K562 (cell line): ENCODE data around the gene NT5E. TPM values are rescaled to one million over a fixed set of nuclear protein-coding genes. Genes with fewer than 3 reads are reported as not detected.

ENCODE experiments used
- ATAC-seq: fragments of 200-7000 bp; cut with Tn5 transposase; 3 replicates; pipeline ENCODE4 v1.9.1; 2020; ENCODE audit warnings: moderate library complexity
- BruUV-seq: library from RNA; stranded (reverse); fragments of 400-500 nt; replicated peaks from 2 replicates; lab custom pipeline; 2021; lab: Mats Ljungman, UMichigan
- CTCF ChIA-PET: fragments of 300-600 bp; formaldehyde crosslinking; extraction: SDS; loops from one replicate; lab custom pipeline; 2021; ENCODE audit warnings: low intra/inter-chr PET ratio; lab: Yijun Ruan, JAX
- POLR2A ChIA-PET: fragments of 300-600, 350-650 bp; sonication (Branson Sonifier 250); formaldehyde crosslinking; extraction: SDS; loops from one replicate; lab custom pipeline; 2021; ENCODE audit warnings: antibody characterized with exemption, inconsistent platforms; lab: Yijun Ruan, JAX
- DNase-seq, 4 experiments: peaks; one replicate each; pipeline versions ENCODE4 v3.0.0 to v3.0.0-alpha.2; 2011 to 2018; ENCODE audit warnings: low spot score in 3 of 4, mixed read lengths in 3 of 4; ENCODE audit errors: extremely low read depth in 1 of 4
- FAIRE-seq: peaks from 2 replicates; lab custom pipeline; 2011; peaks lifted over from hg19 to GRCh38; lab: Jason Lieb, UNC
- H2AFZ ChIP-seq: 2 replicates; pipeline ENCODE4 v1.6.0; 2011; ENCODE audit warnings: low read depth, low read length, control low read depth, inconsistent platforms
- H3K27ac ChIP-seq: fragments of 200-600 bp; 3 replicates; pipeline ENCODE4 v1.8.0; 2011; ENCODE audit warnings: low read depth, mild to moderate bottlenecking, control low read depth, inconsistent platforms, low read length, moderate library complexity, mixed read lengths; ENCODE audit errors: extremely low read depth
- H3K27me3 ChIP-seq, 2 experiments: fragments of 300-600 bp in 1 of 2; 2 replicates in 1 of 2; 3 replicates in 1 of 2; pipeline versions ENCODE4 v1.6.0 to v1.8.0; 2011; ENCODE audit warnings: inconsistent platforms in 2 of 2, low read length in 2 of 2, mild to moderate bottlenecking in 1 of 2, mixed read lengths in 1 of 2, moderate library complexity in 1 of 2; ENCODE audit not compliant: control insufficient read depth in 2 of 2, insufficient read depth in 2 of 2
- H3K36me3 ChIP-seq: fragments of 300-600 bp; 3 replicates; pipeline ENCODE4 v1.8.0; 2011; ENCODE audit warnings: mild to moderate bottlenecking, low read length, inconsistent platforms; ENCODE audit not compliant: control insufficient read depth, insufficient read depth
- H3K4me1 ChIP-seq, 2 experiments: fragments of 200-600 bp in 1 of 2; replicated peaks in 1 of 2; 2 replicates in 1 of 2; 3 replicates in 1 of 2; pipeline versions ENCODE4 v1.5.1 to v1.8.0; 2011; ENCODE audit warnings: inconsistent platforms in 2 of 2, low read length in 2 of 2, mild to moderate bottlenecking in 1 of 2, mixed read lengths in 1 of 2, moderate library complexity in 1 of 2; ENCODE audit not compliant: control insufficient read depth in 2 of 2, insufficient read depth in 2 of 2
- H3K4me2 ChIP-seq: 2 replicates; pipeline ENCODE4 v1.6.1; 2011; ENCODE audit warnings: low read length, control low read depth, inconsistent platforms, mixed read lengths; ENCODE audit not compliant: insufficient read depth
- H3K4me3 ChIP-seq: fragments of 200-600 bp; sonication (generic), shearing (Covaris generic); 2 replicates; pipeline ENCODE4 v1.5.1; 2016; ENCODE audit warnings: control low read depth, inconsistent platforms
- H3K79me2 ChIP-seq: fragments of 200-600 bp; 3 replicates; pipeline ENCODE4 v1.8.0; 2011; ENCODE audit warnings: low read length, inconsistent platforms; ENCODE audit not compliant: control insufficient read depth, insufficient read depth
- H3K9ac ChIP-seq, 2 experiments: 2 replicates each; pipeline versions ENCODE4 v1.6.0 to v1.6.1; 2011; ENCODE audit warnings: low read depth in 2 of 2, low read length in 2 of 2, control low read depth in 1 of 2, inconsistent platforms in 1 of 2, mild to moderate bottlenecking in 1 of 2, mixed read lengths in 1 of 2; ENCODE audit not compliant: insufficient read depth in 1 of 2
- H3K9me1 ChIP-seq: one replicate; pipeline ENCODE4 v1.6.0; 2011; ENCODE audit warnings: inconsistent platforms, mild to moderate bottlenecking, low read length, moderate library complexity; ENCODE audit not compliant: control insufficient read depth, insufficient read depth
- H3K9me3 ChIP-seq: replicated peaks from 2 replicates; pipeline ENCODE4 v1.5.1; 2011; ENCODE audit warnings: low read depth, low read length, inconsistent platforms; ENCODE audit not compliant: control insufficient read depth, insufficient read depth
- H4K20me1 ChIP-seq: replicated peaks from 2 replicates; pipeline ENCODE4 v1.6.1; 2011; ENCODE audit warnings: low read length, inconsistent platforms, mixed read lengths; ENCODE audit not compliant: control insufficient read depth, insufficient read depth
- BDP1 ChIP-seq: IDR thresholded peaks from 3 replicates; pipeline ENCODE4 v1.6.1; 2011; ENCODE audit not compliant: insufficient read length, insufficient read depth
- FOXJ2 ChIP-seq: fragments of 200-800 bp; sonication (Bioruptor generic); IDR thresholded peaks from 2 replicates; pipeline ENCODE4 v1.6.1; 2016; ENCODE audit warnings: missing genetic modification characterization, missing compliant biosample characterization
- MIER1 ChIP-seq: fragments of 450-650 bp; IDR thresholded peaks from 2 replicates; pipeline ENCODE4 v1.6.1; 2016; ENCODE audit warnings: antibody characterized with exemption, mild to moderate bottlenecking, low read depth
- PPARD ChIP-seq: fragments of 250-450 bp; sonication (Bioruptor Pico); IDR thresholded peaks from 2 replicates; pipeline ENCODE4 v1.8.0; 2022; ENCODE audit warnings: inconsistent platforms, mild to moderate bottlenecking, moderate library complexity
- PRMT5 ChIP-seq: sonication (generic); formaldehyde crosslinking; IDR thresholded peaks from 2 replicates; pipeline ENCODE4 v1.5.0; 2020; ENCODE audit warnings: missing genetic modification reagents
- SAP30 ChIP-seq: fragments of 200-600 bp; sonication (generic); IDR thresholded peaks from 2 replicates; pipeline ENCODE4 v1.6.1; 2012; ENCODE audit warnings: borderline replicate concordance, low read depth, mild to moderate bottlenecking, moderate library complexity, low read length, control low read depth, inconsistent platforms; ENCODE audit not compliant: insufficient read depth, poor library complexity, severe bottlenecking
- ZNF639 ChIP-seq, 2 experiments: fragments of 200-800 bp in 1 of 2; sonication (Bioruptor generic) in 1 of 2; sonication (generic) in 1 of 2; formaldehyde crosslinking in 1 of 2; IDR thresholded peaks in 1 of 2; conservative IDR thresholded peaks in 1 of 2; 2 replicates each; pipeline versions ENCODE4 v1.5.0 to v1.6.1; 2016 to 2020; ENCODE audit warnings: missing compliant biosample characterization in 1 of 2, missing genetic modification characterization in 1 of 2, missing genetic modification reagents in 1 of 2
- WGBS: fragments of 100-300 bp; shearing (Covaris generic); methylation state at CpG from one replicate; pipeline ENCODE4 v1.1.6; 2016; ENCODE audit warnings: low coverage, mixed read lengths; ENCODE audit not compliant: insufficient coverage; ENCODE audit errors: missing lambda C conversion rate; 5-methylcytosine and 5-hydroxymethylcytosine counted together
- in situ Hi-C: fragments of 300-500 bp; cut with MboI; formaldehyde crosslinking; loops from 4 replicates; pipeline ENCODE4 v1.15.0; 2018; ENCODE audit warnings: inconsistent platforms, mixed read lengths
- intact Hi-C: fragments of 100-400 bp; cut with micrococcal nuclease; formaldehyde crosslinking; loops from 2 replicates; pipeline ENCODE4 v1.14.2; 2022
- polyA plus RNA-seq, 8 experiments: library from polyadenylated mRNA; depleted of rRNA in 4 of 8; stranded (reverse) in 5 of 8; unstranded in 3 of 8; fragments of >200 nt; fragmentation: Nextera tagmentation in 2 of 8; fragmentation: Illumina TruSeq in 1 of 8; extraction: Ambion mirVana in 2 of 8; extraction: Trizol in 1 of 8; gene quantifications; 2 replicates each; pipeline versions ENCODE4 v1.2.1 to v1.2.3, GENCODE V29; 2011 to 2014; ENCODE audit warnings: inconsistent platforms in 1 of 8, missing spikeins in 1 of 8
- total RNA-seq, 7 experiments: library from RNA; depleted of rRNA in 6 of 7; stranded (reverse); fragments of >200 nt in 6 of 7; fragmentation: Illumina TruSeq in 2 of 7; extraction: Trizol in 2 of 7; gene quantifications; 2 replicates each; pipeline versions ENCODE4 v1.2.1 to v1.2.3, GENCODE V29; 2011 to 2021; ENCODE audit warnings: low replicate concordance in 1 of 7
- TF ChIP-seq, protein P1 (sequence below): fragments of 450-650 bp; IDR thresholded peaks from 2 replicates; pipeline ENCODE4 v1.6.1; 2017; ENCODE audit warnings: antibody characterized with exemption
- TF ChIP-seq, protein P2 (sequence below), 2 experiments: fragments of 450-650 bp; IDR thresholded peaks; 2 replicates each; pipeline ENCODE4 v1.6.1; 2018; ENCODE audit warnings: mild to moderate bottlenecking in 2 of 2, low read depth in 1 of 2; ENCODE audit not compliant: partially characterized antibody in 2 of 2
- TF ChIP-seq, protein P3 (sequence below): IDR thresholded peaks from 2 replicates; pipeline ENCODE4 v1.6.1; 2014; ENCODE audit warnings: antibody characterized with exemption

The NT5E gene
- total and polyA plus RNA-seq, 9 of the 15 experiments (the other 6 are each of a cell fraction or from before 2014, with no cell fraction given): 0.01 to 0.13 TPM; not detected in 7

DNA sequence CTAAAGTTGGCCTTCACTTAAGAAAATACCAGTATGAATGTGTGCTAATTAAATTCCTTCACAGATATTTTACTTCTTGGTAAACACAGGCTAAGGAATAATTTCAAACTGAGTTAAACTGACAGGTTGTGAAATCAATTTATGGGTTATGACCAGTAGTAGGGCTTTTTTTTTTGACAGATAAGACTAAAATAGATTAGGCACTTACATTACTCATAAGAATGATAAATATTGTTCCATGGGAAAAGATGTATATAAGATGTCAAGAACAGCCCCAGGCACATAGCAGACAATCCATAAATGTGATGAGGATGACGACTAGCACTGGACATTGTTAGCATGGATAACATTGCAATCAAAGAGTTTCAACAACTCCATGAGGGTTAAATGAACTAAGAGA, 22.9 kb downstream of the NT5E start:
- no peak overlapping the region for H3K4me3 ChIP-seq
- DNase-seq (no peak), ATAC-seq (no peak), FAIRE-seq (no peak)
- in situ Hi-C loops (no loop called here), intact Hi-C loops (no loop called here)
- no TSS peak for BruUV-seq
- no peaks in the 10 kb centered on the region; the same call in 1 of the 2 replicates for H3K9me3 ChIP-seq
- no peaks in the 10 kb centered on the region for H3K79me2 ChIP-seq
- no peaks in the 10 kb centered on the region for H3K36me3 ChIP-seq
- H3K9me1 ChIP-seq: no peaks in the 10 kb centered on the region
- H3K27me3 ChIP-seq: no peaks in the 10 kb centered on the region; a peak in 1 of 5 replicates
- TF ChIP-seq ZNF639 (CRISPR knock-in tag; conservative IDR thresholded peaks at IDR 0.05 in 1 of 2, IDR thresholded peaks at IDR 0.05 in 1 of 2): no peak
- TF ChIP-seq BDP1: no peak
- no peak for TF ChIP-seq MIER1
- TF ChIP-seq, protein P1, sequence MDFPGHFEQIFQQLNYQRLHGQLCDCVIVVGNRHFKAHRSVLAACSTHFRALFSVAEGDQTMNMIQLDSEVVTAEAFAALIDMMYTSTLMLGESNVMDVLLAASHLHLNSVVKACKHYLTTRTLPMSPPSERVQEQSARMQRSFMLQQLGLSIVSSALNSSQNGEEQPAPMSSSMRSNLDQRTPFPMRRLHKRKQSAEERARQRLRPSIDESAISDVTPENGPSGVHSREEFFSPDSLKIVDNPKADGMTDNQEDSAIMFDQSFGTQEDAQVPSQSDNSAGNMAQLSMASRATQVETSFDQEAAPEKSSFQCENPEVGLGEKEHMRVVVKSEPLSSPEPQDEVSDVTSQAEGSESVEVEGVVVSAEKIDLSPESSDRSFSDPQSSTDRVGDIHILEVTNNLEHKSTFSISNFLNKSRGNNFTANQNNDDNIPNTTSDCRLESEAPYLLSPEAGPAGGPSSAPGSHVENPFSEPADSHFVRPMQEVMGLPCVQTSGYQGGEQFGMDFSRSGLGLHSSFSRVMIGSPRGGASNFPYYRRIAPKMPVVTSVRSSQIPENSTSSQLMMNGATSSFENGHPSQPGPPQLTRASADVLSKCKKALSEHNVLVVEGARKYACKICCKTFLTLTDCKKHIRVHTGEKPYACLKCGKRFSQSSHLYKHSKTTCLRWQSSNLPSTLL: no peak
- no peak for TF ChIP-seq PRMT5 (CRISPR knock-in tag)
- TF ChIP-seq, protein P2, sequence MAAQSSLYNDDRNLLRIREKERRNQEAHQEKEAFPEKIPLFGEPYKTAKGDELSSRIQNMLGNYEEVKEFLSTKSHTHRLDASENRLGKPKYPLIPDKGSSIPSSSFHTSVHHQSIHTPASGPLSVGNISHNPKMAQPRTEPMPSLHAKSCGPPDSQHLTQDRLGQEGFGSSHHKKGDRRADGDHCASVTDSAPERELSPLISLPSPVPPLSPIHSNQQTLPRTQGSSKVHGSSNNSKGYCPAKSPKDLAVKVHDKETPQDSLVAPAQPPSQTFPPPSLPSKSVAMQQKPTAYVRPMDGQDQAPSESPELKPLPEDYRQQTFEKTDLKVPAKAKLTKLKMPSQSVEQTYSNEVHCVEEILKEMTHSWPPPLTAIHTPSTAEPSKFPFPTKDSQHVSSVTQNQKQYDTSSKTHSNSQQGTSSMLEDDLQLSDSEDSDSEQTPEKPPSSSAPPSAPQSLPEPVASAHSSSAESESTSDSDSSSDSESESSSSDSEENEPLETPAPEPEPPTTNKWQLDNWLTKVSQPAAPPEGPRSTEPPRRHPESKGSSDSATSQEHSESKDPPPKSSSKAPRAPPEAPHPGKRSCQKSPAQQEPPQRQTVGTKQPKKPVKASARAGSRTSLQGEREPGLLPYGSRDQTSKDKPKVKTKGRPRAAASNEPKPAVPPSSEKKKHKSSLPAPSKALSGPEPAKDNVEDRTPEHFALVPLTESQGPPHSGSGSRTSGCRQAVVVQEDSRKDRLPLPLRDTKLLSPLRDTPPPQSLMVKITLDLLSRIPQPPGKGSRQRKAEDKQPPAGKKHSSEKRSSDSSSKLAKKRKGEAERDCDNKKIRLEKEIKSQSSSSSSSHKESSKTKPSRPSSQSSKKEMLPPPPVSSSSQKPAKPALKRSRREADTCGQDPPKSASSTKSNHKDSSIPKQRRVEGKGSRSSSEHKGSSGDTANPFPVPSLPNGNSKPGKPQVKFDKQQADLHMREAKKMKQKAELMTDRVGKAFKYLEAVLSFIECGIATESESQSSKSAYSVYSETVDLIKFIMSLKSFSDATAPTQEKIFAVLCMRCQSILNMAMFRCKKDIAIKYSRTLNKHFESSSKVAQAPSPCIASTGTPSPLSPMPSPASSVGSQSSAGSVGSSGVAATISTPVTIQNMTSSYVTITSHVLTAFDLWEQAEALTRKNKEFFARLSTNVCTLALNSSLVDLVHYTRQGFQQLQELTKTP (IDR thresholded peaks at IDR 0.05; ENCODE audit: low read depth in 1 of 2, partially characterized antibody in 2 of 2): no peak
- no peak for TF ChIP-seq SAP30
- no peak for TF ChIP-seq PPARD (CRISPR knock-in tag)
- TF ChIP-seq, protein P3, sequence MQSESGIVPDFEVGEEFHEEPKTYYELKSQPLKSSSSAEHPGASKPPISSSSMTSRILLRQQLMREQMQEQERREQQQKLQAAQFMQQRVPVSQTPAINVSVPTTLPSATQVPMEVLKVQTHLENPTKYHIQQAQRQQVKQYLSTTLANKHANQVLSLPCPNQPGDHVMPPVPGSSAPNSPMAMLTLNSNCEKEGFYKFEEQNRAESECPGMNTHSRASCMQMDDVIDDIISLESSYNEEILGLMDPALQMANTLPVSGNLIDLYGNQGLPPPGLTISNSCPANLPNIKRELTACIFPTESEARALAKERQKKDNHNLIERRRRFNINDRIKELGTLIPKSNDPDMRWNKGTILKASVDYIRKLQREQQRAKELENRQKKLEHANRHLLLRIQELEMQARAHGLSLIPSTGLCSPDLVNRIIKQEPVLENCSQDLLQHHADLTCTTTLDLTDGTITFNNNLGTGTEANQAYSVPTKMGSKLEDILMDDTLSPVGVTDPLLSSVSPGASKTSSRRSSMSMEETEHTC: no peak
- TF ChIP-seq FOXJ2 (tag): no peak
- no peak overlapping the region for H3K4me2 ChIP-seq
- H3K9ac ChIP-seq: no peak overlapping the region
- CTCF ChIA-PET: no interaction called here
- 0% methylated on average over 1 of the region's 1 CpG for WGBS
- H4K20me1 ChIP-seq: no peaks in the 10 kb centered on the region
- no peaks in the 10 kb centered on the region for H3K4me1 ChIP-seq
- H2AFZ ChIP-seq: no peak overlapping the region
- POLR2A ChIA-PET: no interaction called here
- no peak overlapping the region for H3K27ac ChIP-seq
